DOHH2 (cell line): ENCODE results near the gene PPFIBP1.

ENCODE experiments used
- CTCF ChIP-seq: fragments of 200-600 bp; sonication (generic); IDR thresholded peaks from one replicate; pipeline ENCODE4 v1.5.1; 2014; ENCODE audit warnings: antibody characterized with exemption, mild to moderate bottlenecking, low read depth, low read length; ENCODE audit not compliant: poor library complexity, severe bottlenecking
- EZH2phosphoT487 ChIP-seq: fragments of 200-600 bp; sonication (generic); IDR thresholded peaks from 2 replicates; pipeline ENCODE4 v1.6.1; 2017; ENCODE audit warnings: borderline replicate concordance, mild to moderate bottlenecking, antibody characterized with exemption, low read length, moderate library complexity, mixed read lengths

GRCh38 chr12:27637524-27637923 lies 113.5 kb downstream of the PPFIBP1 start:
- TF ChIP-seq CTCF (no peak), EZH2phosphoT487 (no peak)
